Measurements from ENCODE around the gene TBXAS1.

The TBXAS1 gene

DNA sequence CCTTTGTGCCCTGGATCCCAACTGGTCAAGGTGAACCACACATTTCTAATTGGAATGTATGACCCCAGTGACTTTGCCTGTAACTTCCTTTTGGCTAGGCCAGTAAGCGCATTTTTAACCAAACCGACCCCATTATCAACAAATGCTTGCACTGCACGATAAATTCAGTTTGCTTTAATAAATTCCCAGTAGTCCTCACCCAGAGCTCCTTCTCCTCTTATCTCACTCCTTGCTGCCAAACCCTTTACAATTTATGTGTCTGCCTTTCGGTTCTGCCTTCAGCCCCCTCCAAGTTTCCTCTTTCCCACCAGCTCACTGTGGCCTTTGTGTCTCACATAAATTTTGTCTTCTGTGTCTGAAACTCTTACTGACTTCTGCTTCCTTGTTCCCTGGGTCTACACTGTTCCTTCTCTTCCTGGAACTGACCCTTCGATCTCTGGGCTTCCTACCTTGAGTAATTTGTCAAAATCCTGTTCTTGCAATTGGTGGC lies 59.0 kb downstream of the TBXAS1 start:
- TF ChIP-seq, protein P1, sequence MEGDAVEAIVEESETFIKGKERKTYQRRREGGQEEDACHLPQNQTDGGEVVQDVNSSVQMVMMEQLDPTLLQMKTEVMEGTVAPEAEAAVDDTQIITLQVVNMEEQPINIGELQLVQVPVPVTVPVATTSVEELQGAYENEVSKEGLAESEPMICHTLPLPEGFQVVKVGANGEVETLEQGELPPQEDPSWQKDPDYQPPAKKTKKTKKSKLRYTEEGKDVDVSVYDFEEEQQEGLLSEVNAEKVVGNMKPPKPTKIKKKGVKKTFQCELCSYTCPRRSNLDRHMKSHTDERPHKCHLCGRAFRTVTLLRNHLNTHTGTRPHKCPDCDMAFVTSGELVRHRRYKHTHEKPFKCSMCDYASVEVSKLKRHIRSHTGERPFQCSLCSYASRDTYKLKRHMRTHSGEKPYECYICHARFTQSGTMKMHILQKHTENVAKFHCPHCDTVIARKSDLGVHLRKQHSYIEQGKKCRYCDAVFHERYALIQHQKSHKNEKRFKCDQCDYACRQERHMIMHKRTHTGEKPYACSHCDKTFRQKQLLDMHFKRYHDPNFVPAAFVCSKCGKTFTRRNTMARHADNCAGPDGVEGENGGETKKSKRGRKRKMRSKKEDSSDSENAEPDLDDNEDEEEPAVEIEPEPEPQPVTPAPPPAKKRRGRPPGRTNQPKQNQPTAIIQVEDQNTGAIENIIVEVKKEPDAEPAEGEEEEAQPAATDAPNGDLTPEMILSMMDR (IDR thresholded peaks at IDR 0.05), result no peak
- peak; percentile 52 for DNase-seq (ENCODE audit: low spot score)
- no peak overlapping the region for H3K4me3 ChIP-seq
- H3K27ac ChIP-seq, result no peak overlapping the region

DNA sequence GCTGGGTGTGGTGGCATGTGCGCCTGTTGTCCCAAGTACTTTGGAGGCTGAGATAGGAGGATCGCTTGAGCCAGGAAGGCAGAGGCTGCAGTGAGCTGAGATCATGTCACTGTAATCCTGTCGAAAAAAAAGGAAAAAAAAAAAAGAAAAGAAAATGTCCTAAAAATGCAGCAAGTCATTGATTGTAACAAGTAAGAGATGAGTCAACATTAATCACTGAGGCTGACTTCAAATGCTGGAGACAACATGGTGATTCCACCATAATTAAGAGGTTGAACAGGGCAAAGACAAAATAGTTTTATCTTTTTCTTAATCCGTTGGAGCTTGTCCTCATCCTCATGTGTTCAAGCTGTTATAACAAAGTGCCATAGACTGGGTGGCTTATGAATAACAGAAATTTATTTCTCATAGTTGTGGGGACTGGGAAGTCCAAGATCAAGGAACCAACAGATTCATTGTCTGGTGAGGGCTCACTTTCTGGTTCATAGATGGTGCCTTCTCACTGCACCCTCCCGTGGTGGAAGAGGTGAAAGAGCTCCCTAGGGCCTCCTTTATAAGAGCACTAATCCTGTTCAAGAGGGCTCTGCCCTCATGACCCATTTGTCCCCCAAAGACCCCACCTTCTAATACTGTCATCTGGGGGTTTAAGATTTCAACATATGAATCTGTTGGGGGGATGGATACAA lies 60.3 kb downstream of the TBXAS1 start:
- TF ChIP-seq, protein P1 (IDR thresholded peaks at IDR 0.05), result no peak
- H3K27ac ChIP-seq, result no peak overlapping the region
- DNase-seq (ENCODE audit: low spot score), result no peak
- no peak overlapping the region for H3K4me3 ChIP-seq

DNA sequence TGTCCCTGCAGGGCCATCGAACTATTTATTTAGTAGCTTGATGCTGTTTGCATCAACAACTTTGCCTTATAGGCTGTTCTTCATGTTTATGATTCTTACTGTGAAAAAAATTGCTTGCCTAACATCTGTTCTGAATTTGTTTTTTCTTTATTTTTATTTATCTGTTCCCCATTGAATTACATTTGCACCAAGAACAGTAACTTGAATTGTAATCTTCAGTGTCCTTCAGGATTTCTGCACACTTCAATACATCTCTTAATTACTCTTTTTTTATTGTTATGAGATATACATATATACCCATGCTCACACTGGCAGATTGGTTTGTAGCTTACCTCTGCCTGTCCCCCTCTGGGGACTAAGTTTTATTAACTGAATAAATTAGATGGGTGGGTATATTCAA lies 64.4 kb downstream of the TBXAS1 start:
- TF ChIP-seq, protein P1 (IDR thresholded peaks at IDR 0.05), result no peak
- H3K27ac ChIP-seq, result no peak overlapping the region
- DNase-seq (ENCODE audit: low spot score), result no peak
- no peak overlapping the region for H3K4me3 ChIP-seq

DNA sequence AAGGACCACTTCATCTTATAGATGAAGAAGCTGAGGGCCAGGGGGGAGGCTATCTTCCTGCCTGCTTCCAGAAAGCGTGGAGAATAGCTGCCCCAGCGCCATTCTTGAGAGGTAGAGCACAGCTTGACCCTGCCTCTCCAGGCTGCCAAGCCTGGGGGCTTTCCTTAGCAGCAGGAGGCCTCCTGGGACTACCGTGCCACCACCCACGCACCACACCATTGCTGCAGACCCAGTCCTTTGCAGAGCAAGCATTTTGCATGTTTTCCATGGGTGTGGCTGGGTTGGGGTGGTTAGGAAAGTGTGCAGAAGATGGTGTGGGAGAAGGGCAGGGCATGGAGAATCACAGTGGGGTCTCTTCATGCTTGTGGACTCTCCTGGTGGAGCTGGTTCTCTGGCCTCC lies 64.9 kb downstream of the TBXAS1 start:
- Histone ChIP-seq H3K27ac (no peak overlapping the region), H3K4me3 (no peak overlapping the region)
- peak; percentile 49 for DNase-seq (ENCODE audit: low spot score)
- TF ChIP-seq, protein P1 (IDR thresholded peaks at IDR 0.05), result no peak

DNA sequence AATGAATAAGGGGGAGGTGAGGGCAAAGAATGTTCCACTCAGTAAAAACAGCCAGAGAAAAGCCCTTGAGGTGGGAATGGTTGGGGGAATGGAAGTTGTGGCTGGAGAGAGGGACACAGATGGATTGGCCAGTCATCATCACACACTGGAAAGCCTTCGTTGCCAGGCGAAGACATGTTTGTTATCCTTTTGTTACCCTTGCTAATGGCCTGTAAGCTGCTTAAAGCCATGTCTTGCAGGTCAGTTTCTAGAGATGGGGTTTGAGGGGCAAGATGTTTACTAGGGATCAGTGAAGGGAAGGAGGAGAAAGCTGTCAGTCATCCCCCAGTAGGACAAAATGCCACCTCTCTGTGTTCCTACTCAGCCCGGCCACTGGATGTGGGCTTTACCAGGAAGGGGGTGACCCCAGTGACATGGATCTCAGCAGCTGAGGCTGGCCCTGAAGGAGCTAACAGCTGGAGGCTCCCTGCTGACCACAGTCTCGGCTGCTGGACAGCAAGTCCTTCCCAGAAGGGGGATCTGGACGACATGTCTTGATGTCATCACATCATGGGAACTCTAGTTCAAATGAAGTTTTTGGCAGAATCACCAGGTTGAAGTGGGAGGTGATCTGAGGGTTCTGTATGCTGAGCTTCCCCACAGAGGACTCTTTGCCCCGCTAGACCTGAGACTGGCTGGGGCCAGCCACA lies 66.2 kb downstream of the TBXAS1 start:
- TF ChIP-seq, protein P1 (IDR thresholded peaks at IDR 0.05), result no peak
- Histone ChIP-seq H3K4me3 (no peak overlapping the region), H3K27ac (no peak overlapping the region)
- peak; percentile 61 for DNase-seq (ENCODE audit: low spot score)

DNA sequence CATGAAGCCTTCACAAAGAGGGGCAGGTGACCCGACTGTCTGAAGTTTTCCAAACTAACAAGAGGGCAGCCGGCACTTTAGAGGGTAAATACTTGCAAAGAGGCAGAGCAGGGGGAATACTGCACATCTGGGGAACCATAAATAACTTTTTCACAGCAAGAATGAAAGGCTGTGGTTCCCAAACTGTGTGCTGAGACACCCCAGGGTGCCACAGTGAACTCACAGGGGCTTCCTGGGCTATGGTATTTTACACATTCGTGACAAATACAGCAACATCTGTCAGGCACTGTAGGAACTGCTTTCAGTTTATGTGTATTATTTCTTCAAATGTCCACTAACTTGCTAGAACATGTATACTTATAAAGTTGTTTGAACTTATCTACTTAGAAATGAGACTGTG lies 67.2 kb downstream of the TBXAS1 start:
- no peak for DNase-seq (ENCODE audit: low spot score)
- TF ChIP-seq, protein P1 (IDR thresholded peaks at IDR 0.05), result no peak
- H3K4me3 ChIP-seq, result no peak overlapping the region
- no peak overlapping the region for H3K27ac ChIP-seq

DNA sequence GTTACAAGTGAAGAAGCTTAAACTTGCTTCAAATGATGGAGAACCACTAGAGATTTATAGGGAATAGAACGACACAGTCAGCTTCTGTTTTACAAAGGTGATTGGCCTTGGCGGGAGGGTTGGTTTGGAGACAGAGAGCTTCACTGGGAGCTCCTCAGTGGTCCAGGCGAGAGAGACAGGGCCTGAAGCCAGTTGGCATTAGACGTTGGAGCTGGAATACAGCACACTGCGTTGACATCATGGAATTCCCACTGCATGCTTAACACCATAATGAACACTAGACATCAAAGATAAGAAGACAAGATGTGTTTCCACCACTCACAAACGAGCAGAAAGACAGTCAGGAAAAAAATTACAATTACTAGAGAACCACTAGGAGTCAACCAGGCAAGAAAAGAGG lies 67.8 kb downstream of the TBXAS1 start:
- TF ChIP-seq, protein P1 (IDR thresholded peaks at IDR 0.05), result no peak
- H3K27ac ChIP-seq, result no peak overlapping the region
- H3K4me3 ChIP-seq, result no peak overlapping the region
- DNase-seq (ENCODE audit: low spot score), result peak; percentile 53

Measured in coronary artery (tissue), 2 donors.